K562 (cell line): Measurements from ENCODE around the gene NAA80. TPM values are rescaled to one million over a fixed set of nuclear protein-coding genes. Genes with fewer than 3 reads are reported as not detected.

Experiments used
- CBX1 ChIP-seq: sonication (generic); IDR thresholded peaks from 2 replicates; pipeline ENCODE4 v1.6.1; 2016; ENCODE audit warnings: antibody characterized with exemption, low read depth, mild to moderate bottlenecking
- MEF2A ChIP-seq: IDR thresholded peaks from 2 replicates; pipeline ENCODE4 v1.6.1; 2011; ENCODE audit warnings: low read depth, mild to moderate bottlenecking, low read length, moderate library complexity; ENCODE audit not compliant: control insufficient read depth
- RAD21 ChIP-seq, 2 experiments: fragments of 250-450 bp in 1 of 2; fragments of 450-650 bp in 1 of 2; sonication (Bioruptor Pico) in 1 of 2; formaldehyde crosslinking in 1 of 2; IDR thresholded peaks in 1 of 2; conservative IDR thresholded peaks in 1 of 2; 2 replicates each; pipeline versions ENCODE4 v1.4.0 to v1.8.0; 2020 to 2022; ENCODE audit warnings: mild to moderate bottlenecking in 2 of 2, moderate library complexity in 1 of 2
- RBFOX2 ChIP-seq: fragments of 200-400 bp; formaldehyde crosslinking; IDR thresholded peaks from 2 replicates; pipeline ENCODE4 v1.6.1; 2017; ENCODE audit warnings: low read depth, mild to moderate bottlenecking, low read length, moderate library complexity
- polyA plus RNA-seq, 8 experiments: library from polyadenylated mRNA; depleted of rRNA in 4 of 8; stranded (reverse) in 5 of 8; unstranded in 3 of 8; fragments of >200 nt; fragmentation: Nextera tagmentation in 2 of 8; fragmentation: Illumina TruSeq in 1 of 8; extraction: Ambion mirVana in 2 of 8; extraction: Trizol in 1 of 8; gene quantifications; 2 replicates each; pipeline versions ENCODE4 v1.2.1 to v1.2.3, GENCODE V29; 2011 to 2014; ENCODE audit warnings: inconsistent platforms in 1 of 8, missing spikeins in 1 of 8
- total RNA-seq, 7 experiments: library from RNA; depleted of rRNA in 6 of 7; stranded (reverse); fragments of >200 nt in 6 of 7; fragmentation: Illumina TruSeq in 2 of 7; extraction: Trizol in 2 of 7; gene quantifications; 2 replicates each; pipeline versions ENCODE4 v1.2.1 to v1.2.3, GENCODE V29; 2011 to 2021; ENCODE audit warnings: low replicate concordance in 1 of 7
- TF ChIP-seq, protein P1 (sequence below): fragments of 200-800 bp; sonication (Bioruptor generic); IDR thresholded peaks from 2 replicates; pipeline ENCODE4 v1.6.1; 2017; ENCODE audit warnings: missing genetic modification characterization, missing compliant biosample characterization
- TF ChIP-seq, protein P2 (sequence below), 2 experiments: fragments of 450-650 bp; IDR thresholded peaks; 2 replicates each; pipeline ENCODE4 v1.6.1; 2016; ENCODE audit warnings: mild to moderate bottlenecking in 2 of 2, borderline replicate concordance in 1 of 2, low read depth in 1 of 2, moderate library complexity in 1 of 2
- TF ChIP-seq, protein P3 (sequence below), 2 experiments: fragments of 200-800 bp in 1 of 2; sonication (Bioruptor generic) in 1 of 2; sonication (generic) in 1 of 2; formaldehyde crosslinking in 1 of 2; IDR thresholded peaks in 1 of 2; conservative IDR thresholded peaks in 1 of 2; 2 replicates each; pipeline versions ENCODE4 v1.5.0 to v1.6.1; 2016 to 2020; ENCODE audit warnings: missing compliant biosample characterization in 1 of 2, missing genetic modification characterization in 1 of 2, missing genetic modification reagents in 1 of 2

Gene NAA80
- total and polyA plus RNA-seq, 9 of the 15 experiments (the other 6 are each of a cell fraction or from before 2014, with no cell fraction given), result 0.82 to 24.0 (median 8.6) TPM

DNA sequence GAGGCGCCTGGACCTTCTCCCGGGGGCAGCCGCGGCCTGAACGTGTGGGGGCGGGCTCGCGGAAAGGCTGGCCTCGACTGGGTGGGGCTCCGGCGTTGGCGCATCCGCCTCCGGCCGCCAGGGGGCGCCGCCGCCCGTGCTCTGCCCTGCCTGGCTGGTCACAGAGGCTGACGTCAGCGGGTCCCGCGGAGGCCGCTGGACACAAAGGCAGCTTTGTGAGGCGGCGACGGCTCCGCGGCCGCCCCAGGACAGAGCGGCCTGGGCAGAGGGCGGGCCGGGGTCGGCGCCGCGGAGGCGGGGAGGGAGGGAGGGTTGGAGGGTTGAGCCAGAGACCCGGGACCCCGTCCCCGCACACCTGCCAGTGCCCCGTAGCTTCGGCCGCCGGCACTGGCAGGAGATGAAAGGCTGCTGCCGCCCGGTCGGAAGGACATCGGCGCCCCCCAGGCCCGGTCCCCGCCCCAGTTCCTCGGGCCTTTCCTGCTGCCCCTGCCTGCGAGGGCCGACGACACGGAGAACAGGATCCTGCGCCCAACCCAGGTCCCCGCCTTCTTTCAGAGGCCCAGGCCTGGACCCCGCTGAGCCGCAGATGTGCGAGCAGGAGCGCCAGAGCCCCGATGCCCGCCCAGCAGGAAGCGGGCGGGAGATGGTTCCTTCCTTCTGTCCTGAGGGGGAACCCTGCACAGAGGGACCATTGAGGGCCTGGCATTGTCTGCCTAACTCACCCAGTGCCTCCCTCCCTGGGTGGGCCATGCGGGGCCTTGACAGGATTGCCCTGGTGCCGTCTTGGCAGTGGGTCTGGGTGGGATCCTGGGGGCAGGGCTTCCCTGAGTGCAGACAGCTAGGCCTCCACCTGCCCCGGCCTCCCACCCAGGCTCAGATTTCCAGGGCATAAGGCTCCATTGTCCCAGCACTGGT is 38.9 kb downstream of the NAA80 start (continued):
- TF ChIP-seq, protein P1, sequence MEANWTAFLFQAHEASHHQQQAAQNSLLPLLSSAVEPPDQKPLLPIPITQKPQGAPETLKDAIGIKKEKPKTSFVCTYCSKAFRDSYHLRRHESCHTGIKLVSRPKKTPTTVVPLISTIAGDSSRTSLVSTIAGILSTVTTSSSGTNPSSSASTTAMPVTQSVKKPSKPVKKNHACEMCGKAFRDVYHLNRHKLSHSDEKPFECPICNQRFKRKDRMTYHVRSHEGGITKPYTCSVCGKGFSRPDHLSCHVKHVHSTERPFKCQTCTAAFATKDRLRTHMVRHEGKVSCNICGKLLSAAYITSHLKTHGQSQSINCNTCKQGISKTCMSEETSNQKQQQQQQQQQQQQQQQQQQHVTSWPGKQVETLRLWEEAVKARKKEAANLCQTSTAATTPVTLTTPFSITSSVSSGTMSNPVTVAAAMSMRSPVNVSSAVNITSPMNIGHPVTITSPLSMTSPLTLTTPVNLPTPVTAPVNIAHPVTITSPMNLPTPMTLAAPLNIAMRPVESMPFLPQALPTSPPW, result peak; percentile 42; the same call in 1 of the 2 replicates
- TF ChIP-seq RAD21 (CRISPR knock-in tag; conservative IDR thresholded peaks at IDR 0.05 in 1 of 2, IDR thresholded peaks at IDR 0.05 in 1 of 2), result peak; percentile 54 to 61; a peak in 3 of 4 replicates
- TF ChIP-seq RBFOX2, result peak; percentile 77
- no peak for TF ChIP-seq MEF2A
- no peak for TF ChIP-seq CBX1
- TF ChIP-seq, protein P2, sequence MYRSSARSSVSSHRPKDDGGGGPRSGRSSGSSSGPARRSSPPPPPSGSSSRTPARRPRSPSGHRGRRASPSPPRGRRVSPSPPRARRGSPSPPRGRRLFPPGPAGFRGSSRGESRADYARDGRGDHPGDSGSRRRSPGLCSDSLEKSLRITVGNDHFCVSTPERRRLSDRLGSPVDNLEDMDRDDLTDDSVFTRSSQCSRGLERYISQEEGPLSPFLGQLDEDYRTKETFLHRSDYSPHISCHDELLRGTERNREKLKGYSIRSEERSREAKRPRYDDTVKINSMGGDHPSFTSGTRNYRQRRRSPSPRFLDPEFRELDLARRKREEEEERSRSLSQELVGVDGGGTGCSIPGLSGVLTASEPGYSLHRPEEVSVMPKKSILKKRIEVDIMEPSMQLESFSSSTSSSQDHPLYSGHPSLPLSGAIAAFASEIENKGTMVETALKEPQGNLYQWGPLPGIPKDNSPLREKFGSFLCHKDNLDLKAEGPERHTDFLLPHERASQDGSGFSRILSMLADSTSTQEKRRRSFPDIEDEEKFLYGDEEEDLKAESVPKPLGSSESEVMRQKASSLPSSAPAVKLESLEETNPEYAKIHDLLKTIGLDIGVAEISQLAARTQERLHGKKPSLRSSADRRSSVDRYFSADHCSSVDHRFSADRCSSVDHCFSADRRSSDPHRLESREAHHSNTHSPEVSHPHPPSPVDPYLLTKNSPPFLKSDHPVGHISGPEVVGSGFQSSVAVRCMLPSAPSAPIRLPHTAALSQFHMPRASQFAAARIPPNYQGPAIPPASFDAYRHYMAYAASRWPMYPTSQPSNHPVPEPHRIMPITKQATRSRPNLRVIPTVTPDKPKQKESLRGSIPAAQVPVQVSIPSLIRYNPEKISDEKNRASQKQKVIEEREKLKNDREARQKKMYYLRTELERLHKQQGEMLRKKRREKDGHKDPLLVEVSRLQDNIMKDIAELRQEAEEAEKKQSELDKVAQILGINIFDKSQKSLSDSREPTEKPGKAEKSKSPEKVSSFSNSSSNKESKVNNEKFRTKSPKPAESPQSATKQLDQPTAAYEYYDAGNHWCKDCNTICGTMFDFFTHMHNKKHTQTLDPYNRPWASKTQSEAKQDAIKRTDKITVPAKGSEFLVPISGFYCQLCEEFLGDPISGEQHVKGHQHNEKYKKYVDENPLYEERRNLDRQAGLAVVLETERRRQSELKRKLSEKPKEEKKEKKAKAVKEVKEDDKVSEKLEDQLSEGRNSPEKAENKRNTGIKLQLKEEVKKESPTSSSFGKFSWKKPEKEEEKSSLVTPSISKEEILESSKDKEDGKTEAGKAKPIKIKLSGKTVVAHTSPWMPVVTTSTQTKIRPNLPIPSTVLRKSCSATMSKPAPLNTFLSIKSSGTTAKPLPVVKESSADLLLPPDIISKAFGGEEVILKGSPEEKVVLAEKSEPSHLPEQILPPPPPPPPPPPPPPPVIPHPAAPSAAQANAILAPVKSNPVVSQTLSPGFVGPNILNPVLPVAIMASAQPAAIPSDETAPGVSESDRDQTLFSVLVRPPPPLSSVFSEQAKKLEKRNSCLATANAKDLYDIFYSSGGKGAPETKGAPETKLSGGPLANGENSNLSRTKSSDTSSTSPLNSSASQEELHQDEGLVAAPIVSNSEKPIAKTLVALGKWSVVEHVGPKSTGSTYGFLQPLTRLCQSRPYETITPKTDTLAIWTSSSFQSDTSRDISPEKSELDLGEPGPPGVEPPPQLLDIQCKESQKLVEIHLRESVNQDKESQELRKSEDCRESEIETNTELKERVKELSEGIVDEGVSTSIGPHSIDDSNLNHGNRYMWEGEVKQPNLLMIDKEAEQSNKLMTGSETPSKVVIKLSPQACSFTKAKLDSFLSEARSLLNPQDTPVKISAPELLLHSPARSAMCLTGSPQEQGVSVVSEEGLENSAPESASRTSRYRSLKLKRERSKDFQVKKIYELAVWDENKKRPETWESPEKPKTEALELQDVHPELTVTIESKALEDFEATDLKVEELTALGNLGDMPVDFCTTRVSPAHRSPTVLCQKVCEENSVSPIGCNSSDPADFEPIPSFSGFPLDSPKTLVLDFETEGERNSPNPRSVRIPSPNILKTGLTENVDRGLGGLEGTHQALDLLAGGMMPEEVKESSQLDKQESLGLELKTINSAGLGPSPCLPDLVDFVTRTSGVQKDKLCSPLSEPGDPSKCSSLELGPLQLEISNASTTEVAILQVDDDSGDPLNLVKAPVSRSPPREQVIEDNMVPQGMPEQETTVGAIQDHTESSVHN (IDR thresholded peaks at IDR 0.05; ENCODE audit: borderline replicate concordance in 1 of 2, low read depth in 1 of 2), result no peak
- TF ChIP-seq, protein P3, sequence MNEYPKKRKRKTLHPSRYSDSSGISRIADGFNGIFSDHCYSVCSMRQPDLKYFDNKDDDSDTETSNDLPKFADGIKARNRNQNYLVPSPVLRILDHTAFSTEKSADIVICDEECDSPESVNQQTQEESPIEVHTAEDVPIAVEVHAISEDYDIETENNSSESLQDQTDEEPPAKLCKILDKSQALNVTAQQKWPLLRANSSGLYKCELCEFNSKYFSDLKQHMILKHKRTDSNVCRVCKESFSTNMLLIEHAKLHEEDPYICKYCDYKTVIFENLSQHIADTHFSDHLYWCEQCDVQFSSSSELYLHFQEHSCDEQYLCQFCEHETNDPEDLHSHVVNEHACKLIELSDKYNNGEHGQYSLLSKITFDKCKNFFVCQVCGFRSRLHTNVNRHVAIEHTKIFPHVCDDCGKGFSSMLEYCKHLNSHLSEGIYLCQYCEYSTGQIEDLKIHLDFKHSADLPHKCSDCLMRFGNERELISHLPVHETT (CRISPR knock-in tag; conservative IDR thresholded peaks at IDR 0.05 in 1 of 2, IDR thresholded peaks at IDR 0.05 in 1 of 2), result no peak
